PC-3 (cell line): ENCODE measurements around the gene KCNT2. TPM values are rescaled to one million over a fixed set of nuclear protein-coding genes. Genes with fewer than 3 reads are reported as not detected.

ENCODE experiments used
- ATAC-seq: fragments of 200-7000 bp; cut with Tn5 transposase; 2 replicates; pipeline ENCODE4 v1.9.1; 2020; ENCODE audit warnings: mild to moderate bottlenecking, moderate library complexity
- BruUV-seq: library from RNA; stranded (reverse); fragments of 400-500 nt; replicated peaks from 2 replicates; lab custom pipeline; 2021; lab: Mats Ljungman, UMichigan
- CTCF ChIA-PET: fragments of 300-600 bp; sonication (Branson Sonifier 250); formaldehyde crosslinking; loops from one replicate; lab custom pipeline; 2022; ENCODE audit warnings: antibody characterized with exemption; lab: Charles Lee
- POLR2A ChIA-PET: fragments of 300-600 bp; sonication (Branson Sonifier 250); formaldehyde crosslinking; loops from one replicate; lab custom pipeline; 2022; ENCODE audit warnings: antibody characterized with exemption; ENCODE audit not compliant: unreplicated experiment; lab: Charles Lee
- DNase-seq: peaks from one replicate; pipeline ENCODE4 v3.0.0-alpha.2; 2015
- H2AFZ ChIP-seq: fragments of 300-600 bp; sonication (generic); 2 replicates; pipeline ENCODE4 v1.6.0; 2016; ENCODE audit warnings: antibody characterized with exemption, low read length
- H3F3A ChIP-seq: fragments of 300-600 bp; sonication (generic); one replicate; pipeline ENCODE4 v1.6.0; 2017; ENCODE audit warnings: antibody characterized with exemption, low read length, control low read depth, mild to moderate bottlenecking; ENCODE audit not compliant: unreplicated experiment
- H3K27ac ChIP-seq: fragments of 300-600 bp; sonication (generic); 2 replicates; pipeline ENCODE4 v1.5.1; 2016; ENCODE audit warnings: mild to moderate bottlenecking, low read length
- H3K27me3 ChIP-seq: fragments of 300-600 bp; sonication (generic); 2 replicates; pipeline ENCODE4 v1.6.1; 2016; ENCODE audit warnings: low read length, mixed read lengths
- H3K36me3 ChIP-seq: fragments of 300-600 bp; sonication (generic); 2 replicates; pipeline ENCODE4 v1.6.1; 2016; ENCODE audit warnings: low read depth, mixed run types, low read length, mixed read lengths
- H3K4me1 ChIP-seq: fragments of 300-600 bp; sonication (generic); 2 replicates; pipeline ENCODE4 v1.5.1; 2016; ENCODE audit warnings: low read length; ENCODE audit not compliant: insufficient read depth
- H3K4me2 ChIP-seq: fragments of 300-600 bp; sonication (generic); 2 replicates; pipeline ENCODE4 v1.6.0; 2016; ENCODE audit warnings: low read length
- H3K4me3 ChIP-seq: fragments of 300-600 bp; sonication (generic); 2 replicates; pipeline ENCODE4 v1.5.1; 2016; ENCODE audit warnings: mild to moderate bottlenecking, low read length, mixed read lengths
- H3K79me2 ChIP-seq: fragments of 300-600 bp; sonication (generic); 2 replicates; pipeline ENCODE4 v1.6.1; 2017; ENCODE audit warnings: low read length, mixed read lengths
- H3K9ac ChIP-seq: fragments of 300-600 bp; sonication (generic); 2 replicates; pipeline ENCODE4 v1.6.0; 2016; ENCODE audit warnings: mild to moderate bottlenecking, low read length
- H3K9me2 ChIP-seq: fragments of 300-600 bp; sonication (generic); replicated peaks from 2 replicates; pipeline ENCODE4 v1.6.1; 2016; ENCODE audit warnings: mixed run types, low read length, mixed read lengths
- H3K9me3 ChIP-seq: fragments of 300-600 bp; sonication (generic); 2 replicates; pipeline ENCODE4 v1.6.1; 2016; ENCODE audit warnings: low read length, mixed read lengths
- H4K20me1 ChIP-seq: fragments of 300-600 bp; sonication (generic); 2 replicates; pipeline ENCODE4 v1.6.1; 2016; ENCODE audit warnings: low read length, mixed read lengths
- EZH2 ChIP-seq: fragments of 300-600 bp; sonication (generic); IDR thresholded peaks from one replicate; pipeline ENCODE4 v1.6.1; 2017; ENCODE audit warnings: antibody characterized with exemption, mild to moderate bottlenecking, low read length; ENCODE audit not compliant: unreplicated experiment
- EZH2phosphoT487 ChIP-seq: fragments of 300-600 bp; sonication (generic); IDR thresholded peaks from 2 replicates; pipeline ENCODE4 v1.6.1; 2018; ENCODE audit warnings: mild to moderate bottlenecking, antibody characterized with exemption, low read length, borderline replicate concordance
- intact Hi-C: fragments of 100-400 bp; cut with micrococcal nuclease; formaldehyde crosslinking; loops from 2 replicates; pipeline ENCODE4 v1.9.0; 2023
- total RNA-seq: library from RNA; depleted of rRNA; stranded (reverse); fragments of >200 nt; gene quantifications from 2 replicates; pipeline ENCODE4 v1.2.3, GENCODE V29; 2014
- TF ChIP-seq, protein P1 (sequence below): fragments of 300-600 bp; sonication (generic); conservative IDR thresholded peaks from 2 replicates; pipeline ENCODE4 v1.5.1; 2017; ENCODE audit warnings: antibody characterized with exemption, low read depth, mild to moderate bottlenecking, low read length

The KCNT2 gene
- total RNA-seq, 1 experiment from 2014 or later = 0.26 TPM

DNA sequence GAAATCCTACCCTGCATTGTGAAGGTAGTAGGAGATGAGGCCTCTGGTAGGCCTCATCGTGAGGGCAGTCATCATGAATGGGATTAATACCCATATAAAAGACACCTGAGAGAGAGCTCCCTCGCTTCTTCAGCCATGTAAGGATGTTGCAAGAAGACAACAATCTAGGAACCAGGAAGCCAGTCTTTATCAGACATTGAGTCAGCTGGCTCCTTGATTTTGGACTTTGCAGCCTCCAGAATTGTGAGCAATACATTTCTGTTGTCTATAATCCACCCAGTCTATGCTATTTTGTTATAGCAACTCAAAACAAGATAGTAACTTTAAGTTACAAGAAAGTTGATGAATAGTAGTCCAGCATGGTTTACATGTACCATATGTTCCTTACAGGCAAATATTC, 208.5 kb downstream of the KCNT2 start:
- Histone ChIP-seq H3K36me3 (no peaks in the 10 kb centered on the region), H3K9ac (no peak overlapping the region), H3K4me3 (no peak overlapping the region), H3K27ac (no peak overlapping the region), H3K79me2 (no peaks in the 10 kb centered on the region), H3K4me2 (no peak overlapping the region), H3K9me3 (no peaks in the 10 kb centered on the region), H3K4me1 (0 out of 2 replicates have a peak, but pooled peaks cover 9% of the 10 kb centered on the region), H3F3A (no peaks in the 10 kb centered on the region), H4K20me1 (no peaks in the 10 kb centered on the region), H3K27me3 (no peaks in the 10 kb centered on the region), H3K9me2 (no peaks in the 10 kb centered on the region), H2AFZ (no peak overlapping the region)
- no peak for ATAC-seq
- BruUV-seq = no TSS peak
- TF ChIP-seq, protein P1, sequence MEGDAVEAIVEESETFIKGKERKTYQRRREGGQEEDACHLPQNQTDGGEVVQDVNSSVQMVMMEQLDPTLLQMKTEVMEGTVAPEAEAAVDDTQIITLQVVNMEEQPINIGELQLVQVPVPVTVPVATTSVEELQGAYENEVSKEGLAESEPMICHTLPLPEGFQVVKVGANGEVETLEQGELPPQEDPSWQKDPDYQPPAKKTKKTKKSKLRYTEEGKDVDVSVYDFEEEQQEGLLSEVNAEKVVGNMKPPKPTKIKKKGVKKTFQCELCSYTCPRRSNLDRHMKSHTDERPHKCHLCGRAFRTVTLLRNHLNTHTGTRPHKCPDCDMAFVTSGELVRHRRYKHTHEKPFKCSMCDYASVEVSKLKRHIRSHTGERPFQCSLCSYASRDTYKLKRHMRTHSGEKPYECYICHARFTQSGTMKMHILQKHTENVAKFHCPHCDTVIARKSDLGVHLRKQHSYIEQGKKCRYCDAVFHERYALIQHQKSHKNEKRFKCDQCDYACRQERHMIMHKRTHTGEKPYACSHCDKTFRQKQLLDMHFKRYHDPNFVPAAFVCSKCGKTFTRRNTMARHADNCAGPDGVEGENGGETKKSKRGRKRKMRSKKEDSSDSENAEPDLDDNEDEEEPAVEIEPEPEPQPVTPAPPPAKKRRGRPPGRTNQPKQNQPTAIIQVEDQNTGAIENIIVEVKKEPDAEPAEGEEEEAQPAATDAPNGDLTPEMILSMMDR = no peak
- no peak for TF ChIP-seq EZH2
- DNase-seq = no peak
- POLR2A ChIA-PET = no interaction called here
- intact Hi-C loops = loop anchor here (10.0 kb wide), 1 partner anchor 155 kb away; no protein-coding TSS in a partner anchor
- CTCF ChIA-PET = no interaction called here

DNA sequence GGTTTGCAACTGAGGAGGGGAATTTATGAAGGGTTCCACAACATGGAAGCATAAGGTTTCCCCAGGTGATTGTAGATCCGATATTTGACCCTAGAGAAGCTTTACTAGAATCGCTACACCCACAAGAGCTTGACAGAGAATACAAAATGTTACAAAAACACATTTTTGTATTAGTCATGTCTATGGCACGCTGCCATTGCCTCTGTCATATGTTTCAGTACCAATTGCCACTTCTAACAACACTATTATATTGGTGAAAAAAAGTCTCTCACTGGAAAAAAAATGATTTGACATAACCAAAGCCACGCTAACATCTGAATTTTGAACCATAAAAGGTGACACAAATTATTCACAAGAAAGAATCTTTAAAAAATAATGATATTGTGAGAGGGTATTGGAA, 214.5 kb downstream of the KCNT2 start:
- ChIA-PET CTCF (no interaction called here), POLR2A (no interaction called here)
- no peaks in the 10 kb centered on the region for H3K36me3 ChIP-seq
- no peaks in the 10 kb centered on the region for H3F3A ChIP-seq
- H3K4me3 ChIP-seq = no peak overlapping the region
- no TSS peak for BruUV-seq
- H2AFZ ChIP-seq = no peak overlapping the region
- no peaks in the 10 kb centered on the region for H3K9me3 ChIP-seq
- H3K4me2 ChIP-seq = no peak overlapping the region
- TF ChIP-seq EZH2 (no peak), EZH2phosphoT487 (no peak)
- TF ChIP-seq, protein P1 = no peak
- ATAC-seq (no peak; the same call in 1 of the 2 replicates), DNase-seq (peak; percentile 60)
- H3K79me2 ChIP-seq = no peaks in the 10 kb centered on the region
- intact Hi-C loops = no loop called here
- H3K27me3 ChIP-seq = no peaks in the 10 kb centered on the region
- H3K9ac ChIP-seq = no peak overlapping the region
- H3K4me1 ChIP-seq = no peaks in the 10 kb centered on the region
- H3K9me2 ChIP-seq = no peaks in the 10 kb centered on the region
- no peak overlapping the region for H3K27ac ChIP-seq
- no peaks in the 10 kb centered on the region for H4K20me1 ChIP-seq

DNA sequence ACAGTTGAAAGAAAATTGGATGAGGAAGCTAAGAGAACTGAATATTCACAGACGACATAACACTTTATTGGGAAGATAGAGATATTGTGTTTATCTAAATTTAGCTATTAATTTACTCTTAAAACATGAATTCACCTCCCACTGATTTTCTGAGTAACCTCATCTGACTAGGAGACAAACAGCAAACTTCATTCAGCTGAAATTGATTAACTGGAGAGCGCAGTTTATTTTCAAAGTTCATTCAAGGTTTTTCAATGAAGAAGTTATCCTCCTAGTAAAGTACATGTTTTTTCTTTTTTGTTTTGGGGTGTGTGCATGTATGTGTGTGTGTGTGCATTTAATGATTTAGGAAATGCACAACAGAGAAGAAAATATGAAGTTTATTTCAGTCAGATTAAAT, 215.0 kb downstream of the KCNT2 start:
- TF ChIP-seq, protein P1 = no peak
- TF ChIP-seq EZH2phosphoT487 (no peak), EZH2 (no peak)
- intact Hi-C loops = no loop called here
- ATAC-seq (no peak), DNase-seq (no peak)
- no peak overlapping the region for H2AFZ ChIP-seq
- no TSS peak for BruUV-seq
- no peak overlapping the region for H3K9ac ChIP-seq
- no peaks in the 10 kb centered on the region for H3F3A ChIP-seq
- POLR2A ChIA-PET = no interaction called here
- no peaks in the 10 kb centered on the region for H3K9me3 ChIP-seq
- no peaks in the 10 kb centered on the region for H3K36me3 ChIP-seq
- H3K9me2 ChIP-seq = no peaks in the 10 kb centered on the region
- no peaks in the 10 kb centered on the region for H3K27me3 ChIP-seq
- H3K27ac ChIP-seq = no peak overlapping the region
- no peak overlapping the region for H3K4me2 ChIP-seq
- no peaks in the 10 kb centered on the region for H3K79me2 ChIP-seq
- no peaks in the 10 kb centered on the region for H3K4me1 ChIP-seq
- CTCF ChIA-PET = no interaction called here
- H4K20me1 ChIP-seq = no peaks in the 10 kb centered on the region
- H3K4me3 ChIP-seq = no peak overlapping the region
